Right kidney (tissue), 9 donors: Measurements from ENCODE around the gene OR4C5.
"Not testable (repeated sequence)": the region's sequence is repeated elsewhere in the genome, so short reads cannot be mapped to it uniquely, and the experiment has no call there.

ENCODE experiments used
- DNase-seq: peaks from one replicate; pipeline ENCODE4 v3.0.0-alpha.2; 2016
- long read RNA-seq, 8 donors: transcript quantifications; one replicate each; lab custom pipeline, GENCODE V29; 2026

OR4C5 gene
- long read RNA-seq, donor 1, result 0 reads
- long read RNA-seq, donor 2, result 0 reads
- long read RNA-seq, donor 3, result 0 reads
- long read RNA-seq, donor 4, result 0 reads
- long read RNA-seq, donor 5, result 0 reads
- long read RNA-seq, donor 6, result 0 reads
- long read RNA-seq, donor 7, result 0 reads
- long read RNA-seq, donor 8, result 0 reads

- no peak for DNase-seq
Measured at GRCh38 chr11:48366365-48366764, at the start of gene OR4C5. TSS of gene OR4C5 (minus strand) at chr11:48366465. CDS start at chr11:48366465, 0 bp downstream.

DNA sequence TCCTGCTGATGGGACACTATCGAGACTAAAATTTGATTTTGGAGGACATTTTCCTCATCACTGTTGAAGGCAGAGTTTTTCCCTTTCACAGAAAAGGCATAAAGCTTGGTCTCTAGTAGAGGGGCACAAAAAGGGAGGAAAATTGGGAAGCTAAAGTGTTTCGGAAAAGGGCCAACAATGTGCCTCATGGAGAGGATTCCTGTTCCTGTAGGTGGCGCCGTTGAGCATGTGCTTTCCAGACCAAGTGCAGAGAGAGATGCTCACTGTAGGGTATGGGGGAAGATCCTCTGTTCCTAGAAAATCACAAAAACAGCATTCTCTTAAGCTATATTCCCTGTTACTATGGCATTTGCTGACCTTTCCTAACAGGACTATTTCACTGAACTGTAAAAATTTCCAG, 18.4 kb upstream of the OR4C5 start:
- DNase-seq, result no peak

DNA sequence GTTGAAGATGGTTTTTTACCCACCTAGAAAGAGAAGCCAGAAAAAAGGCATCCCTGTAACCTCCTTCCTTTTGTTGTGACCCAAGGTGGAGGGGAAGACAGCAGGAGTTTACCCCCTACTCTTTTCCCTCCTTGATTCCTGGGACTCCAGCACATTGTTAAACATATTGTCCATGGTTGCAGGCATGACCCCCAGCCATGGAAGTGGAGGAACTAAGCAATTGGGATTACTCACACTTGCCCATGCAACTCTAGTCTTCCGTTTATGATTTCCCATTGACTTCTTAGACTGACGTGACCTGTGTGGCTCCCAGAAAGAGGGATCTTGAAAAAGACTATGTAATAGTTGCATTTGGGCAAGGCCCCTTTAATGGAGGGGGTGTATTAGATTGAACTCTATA, 17.9 kb upstream of the OR4C5 start:
- not testable (repeated sequence) for DNase-seq

GRCh38 chr11:48361289-48361688, 5.0 kb downstream of the OR4C5 start:
- DNase-seq, result not testable (repeated sequence)

- no peak for DNase-seq
Measured at GRCh38 chr11:48354677-48355076, 11.6 kb downstream of the OR4C5 start.

DNA sequence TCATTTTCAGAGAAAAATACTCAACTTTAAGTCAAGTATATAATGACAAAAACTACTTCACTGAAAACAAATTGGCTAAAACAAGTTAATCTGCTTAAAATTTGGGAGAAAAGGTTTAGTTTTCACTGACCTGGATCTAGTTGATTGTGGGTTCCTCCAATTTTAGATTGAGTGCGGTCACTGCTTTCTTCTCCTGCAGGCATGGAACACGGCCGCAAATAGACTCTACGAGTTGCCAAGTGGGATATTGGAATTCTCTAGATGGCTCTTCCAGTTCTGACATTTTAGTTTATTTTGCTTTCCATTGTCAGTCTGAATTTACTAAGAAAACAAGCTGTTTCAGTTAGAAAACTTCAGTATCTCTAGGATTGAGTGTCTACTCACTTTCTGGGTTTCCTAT, 12.3 kb downstream of the OR4C5 start:
- DNase-seq, result no peak

GRCh38 chr11:48346286-48346685, 20.0 kb downstream of the OR4C5 start:
- not testable (repeated sequence) for DNase-seq

GRCh38 chr11:48342505-48342904, 23.8 kb downstream of the OR4C5 start:
- DNase-seq, result not testable (repeated sequence)

GRCh38 chr11:48341466-48341865, 24.8 kb downstream of the OR4C5 start:
- DNase-seq, result no peak

- not testable (repeated sequence) for DNase-seq
Measured at GRCh38 chr11:48324620-48325019, 41.6 kb downstream of the OR4C5 start, which contains the start of gene OR4C3. TSS of gene OR4C3 (plus strand) at chr11:48324920. CDS start at chr11:48325022, 102 bp downstream.

DNA sequence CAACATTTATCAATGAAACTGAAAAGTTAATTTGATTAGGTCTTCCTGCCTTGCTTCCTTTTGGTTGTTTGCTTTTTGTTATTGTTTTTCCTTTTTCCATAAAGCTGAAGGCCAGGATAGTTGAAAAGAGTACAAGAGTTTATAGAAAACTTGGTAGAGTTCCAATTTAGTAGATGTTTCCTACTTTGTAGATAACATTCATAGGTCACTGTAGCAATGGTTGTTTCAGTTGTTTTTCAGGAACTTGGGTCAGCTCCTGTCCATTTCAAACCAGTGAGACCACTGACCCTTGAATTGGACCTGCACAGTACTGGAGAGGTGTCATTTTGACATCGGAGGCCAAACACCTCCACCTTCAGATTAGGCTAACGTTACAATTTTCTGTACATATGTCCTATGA, 46.5 kb downstream of the OR4C5 start:
- DNase-seq, result not testable (repeated sequence)
